PC-3 (cell line): Measurements from ENCODE around the gene FGFR2.

Source experiments
- CTCF ChIP-seq: fragments of 300-600 bp; sonication (generic); conservative IDR thresholded peaks from 2 replicates; pipeline ENCODE4 v1.5.1; 2017; ENCODE audit warnings: antibody characterized with exemption, low read depth, mild to moderate bottlenecking, low read length
- EZH2 ChIP-seq: fragments of 300-600 bp; sonication (generic); IDR thresholded peaks from one replicate; pipeline ENCODE4 v1.6.1; 2017; ENCODE audit warnings: antibody characterized with exemption, mild to moderate bottlenecking, low read length; ENCODE audit not compliant: unreplicated experiment
- EZH2phosphoT487 ChIP-seq: fragments of 300-600 bp; sonication (generic); IDR thresholded peaks from 2 replicates; pipeline ENCODE4 v1.6.1; 2018; ENCODE audit warnings: mild to moderate bottlenecking, antibody characterized with exemption, low read length, borderline replicate concordance

GRCh38 chr10:121457729-121458128 is 140.5 kb downstream of the FGFR2 start:
- TF ChIP-seq CTCF (no peak), EZH2 (no peak), EZH2phosphoT487 (no peak)
